HG03108 (cell line): ENCODE measurements around the gene URB2.

ENCODE experiments used
- ATAC-seq: cut with Tn5 transposase; IDR thresholded peaks from one replicate; pipeline ENCODE4 v1.9.1; 2021; ENCODE audit warnings: moderate library complexity; ENCODE audit not compliant: unreplicated experiment

The URB2 gene

GRCh38 chr1:229643996-229644745, 18.1 kb downstream of the URB2 start:
- ATAC-seq: peak; percentile 66

- ATAC-seq: no peak
Measured at GRCh38 chr1:229645324-229645993, 19.4 kb downstream of the URB2 start.

- no peak for ATAC-seq
Measured at GRCh38 chr1:229648406-229648805, 22.4 kb downstream of the URB2 start.

GRCh38 chr1:229650045-229650444, 24.0 kb downstream of the URB2 start:
- ATAC-seq: no peak

- ATAC-seq: no peak
Measured at GRCh38 chr1:229651546-229651945, 25.5 kb downstream of the URB2 start.

- no peak for ATAC-seq
Measured at GRCh38 chr1:229653420-229653819, 27.4 kb downstream of the URB2 start.

GRCh38 chr1:229655781-229656180, 29.7 kb downstream of the URB2 start:
- no peak for ATAC-seq

- no peak for ATAC-seq
Measured at GRCh38 chr1:229657993-229658755, 32.1 kb downstream of the URB2 start.

- peak; percentile 61 for ATAC-seq
Measured at GRCh38 chr1:229661022-229661877, 35.2 kb downstream of the URB2 start.

GRCh38 chr1:229661897-229662296, 35.9 kb downstream of the URB2 start:
- no peak for ATAC-seq

GRCh38 chr1:229664133-229664689, 38.2 kb downstream of the URB2 start:
- ATAC-seq: no peak

- no peak for ATAC-seq
Measured at GRCh38 chr1:229665912-229666558, 40.0 kb downstream of the URB2 start.

GRCh38 chr1:229666585-229666984, 40.5 kb downstream of the URB2 start:
- no peak for ATAC-seq

- ATAC-seq: no peak
Measured at GRCh38 chr1:229669333-229669732, 43.3 kb downstream of the URB2 start.

- ATAC-seq: no peak
Measured at GRCh38 chr1:229671310-229671709, 45.3 kb downstream of the URB2 start.

- no peak for ATAC-seq
Measured at GRCh38 chr1:229672246-229672645, 46.2 kb downstream of the URB2 start.

GRCh38 chr1:229674042-229674441, 48.0 kb downstream of the URB2 start:
- ATAC-seq: no peak

- ATAC-seq: no peak
Measured at GRCh38 chr1:229675396-229675795, 49.3 kb downstream of the URB2 start.

- no peak for ATAC-seq
Measured at GRCh38 chr1:229685149-229685548, 59.1 kb downstream of the URB2 start.

- no peak for ATAC-seq
Measured at GRCh38 chr1:229689273-229689672, 63.2 kb downstream of the URB2 start.
